HG02759 (cell line): Measurements from ENCODE around the gene MYPN.
"Not testable (repeated sequence)": the region's sequence is repeated elsewhere in the genome, so short reads cannot be mapped to it uniquely, and the experiment has no call there.

ENCODE experiments used
- ATAC-seq: cut with Tn5 transposase; IDR thresholded peaks from one replicate; pipeline ENCODE4 v1.9.1; 2021; ENCODE audit warnings: mild to moderate bottlenecking, moderate library complexity; ENCODE audit not compliant: unreplicated experiment

MYPN gene

DNA sequence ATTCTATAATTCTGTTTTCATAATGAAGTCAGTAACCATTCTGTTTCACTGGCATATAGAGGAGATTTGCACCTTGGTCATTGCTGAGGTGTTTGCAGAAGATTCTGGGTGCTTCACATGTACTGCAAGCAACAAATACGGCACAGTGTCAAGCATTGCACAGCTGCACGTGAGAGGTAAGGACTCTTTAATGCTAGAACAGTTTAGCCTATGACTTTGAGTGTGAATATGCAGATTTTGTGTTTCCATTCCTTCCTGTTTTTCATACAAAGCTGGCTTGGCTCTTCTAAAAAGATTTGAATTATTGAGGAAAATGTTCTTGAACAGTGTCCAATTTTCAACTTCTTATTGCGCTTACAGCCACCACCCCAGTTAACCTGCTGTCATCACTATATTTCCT is 56.4 kb downstream of the MYPN start:
- no peak for ATAC-seq

GRCh38 chr10:68166871-68167585 is 57.7 kb downstream of the MYPN start:
- no peak for ATAC-seq

DNA sequence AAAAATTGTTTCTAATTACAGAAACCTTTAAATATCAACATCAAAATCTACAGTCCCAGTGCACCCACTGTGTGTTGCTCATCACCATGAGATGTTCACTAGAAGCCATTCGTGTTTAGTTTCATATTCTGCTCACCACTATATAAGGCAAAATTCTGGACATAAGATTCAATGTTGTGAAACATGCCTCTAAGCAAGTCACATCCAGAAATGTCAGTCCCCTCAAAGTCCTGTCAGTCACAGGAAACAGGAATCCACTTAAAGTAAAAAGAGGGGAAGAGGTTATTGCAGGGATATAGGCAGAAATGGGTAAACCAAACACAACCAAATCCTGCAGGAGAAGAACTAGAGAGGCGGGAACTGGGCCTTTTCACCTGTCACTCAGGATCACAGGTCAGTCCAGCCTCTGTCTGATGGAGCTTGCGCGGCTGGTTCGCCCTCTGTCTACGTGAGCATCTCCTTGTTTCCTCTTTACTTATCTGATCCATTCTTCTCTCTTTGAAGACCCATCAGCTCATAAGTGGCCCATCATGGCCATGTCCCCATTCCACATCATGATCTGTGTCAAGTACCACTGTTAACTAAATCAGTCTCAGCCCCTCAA is 58.4 kb downstream of the MYPN start:
- ATAC-seq, result no peak

GRCh38 chr10:68171539-68172080 is 62.3 kb downstream of the MYPN start:
- ATAC-seq, result peak; percentile 66

- ATAC-seq, result no peak
Measured at GRCh38 chr10:68172324-68172723, 63.0 kb downstream of the MYPN start.

- ATAC-seq, result no peak
Measured at GRCh38 chr10:68175949-68176348, 66.7 kb downstream of the MYPN start.

DNA sequence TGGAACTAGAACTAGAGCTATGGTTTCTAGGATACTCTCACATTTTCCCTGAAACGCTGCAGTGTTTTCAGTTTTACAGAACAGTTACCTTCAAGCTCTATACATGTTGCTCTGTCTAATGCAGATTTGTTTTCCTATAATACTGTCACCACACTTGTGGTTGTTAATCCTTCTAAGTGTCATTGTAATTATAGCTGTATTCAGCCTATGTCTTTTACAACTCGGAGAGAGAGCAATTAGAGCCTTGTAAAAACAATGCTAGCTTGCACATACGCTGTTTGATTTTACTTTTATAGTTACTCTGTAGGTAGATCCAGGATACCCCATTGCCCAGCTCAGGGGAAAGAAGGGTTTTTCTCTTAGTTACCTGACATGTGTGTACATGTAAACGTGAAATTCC is 67.5 kb downstream of the MYPN start:
- ATAC-seq, result no peak

DNA sequence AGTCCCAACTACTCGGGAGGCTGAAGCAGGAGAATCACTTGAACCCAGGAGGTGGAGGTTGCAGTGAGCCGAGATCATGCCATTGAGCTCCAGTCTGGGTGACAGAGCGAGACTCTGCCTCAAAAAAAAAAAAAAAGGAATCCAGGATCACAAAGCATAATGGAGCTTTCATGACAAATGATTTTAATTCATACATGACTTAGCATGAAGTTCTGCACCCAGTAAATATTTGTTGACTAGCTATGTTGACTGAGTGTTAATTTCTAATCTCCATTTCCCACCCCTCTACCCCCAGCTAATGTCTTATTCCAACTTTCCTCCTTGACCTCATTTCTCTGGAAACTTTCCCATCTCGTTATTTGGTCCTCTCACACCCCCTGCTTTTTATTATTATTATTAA is 69.3 kb downstream of the MYPN start:
- no peak for ATAC-seq

- no peak for ATAC-seq
Measured at GRCh38 chr10:68179016-68179415, 69.7 kb downstream of the MYPN start.

GRCh38 chr10:68180490-68180889 is 71.2 kb downstream of the MYPN start:
- ATAC-seq, result no peak

GRCh38 chr10:68184546-68184945 is 75.3 kb downstream of the MYPN start:
- no peak for ATAC-seq

GRCh38 chr10:68185085-68185484 is 75.8 kb downstream of the MYPN start:
- ATAC-seq, result no peak

GRCh38 chr10:68188835-68189234 is 79.5 kb downstream of the MYPN start:
- ATAC-seq, result no peak

DNA sequence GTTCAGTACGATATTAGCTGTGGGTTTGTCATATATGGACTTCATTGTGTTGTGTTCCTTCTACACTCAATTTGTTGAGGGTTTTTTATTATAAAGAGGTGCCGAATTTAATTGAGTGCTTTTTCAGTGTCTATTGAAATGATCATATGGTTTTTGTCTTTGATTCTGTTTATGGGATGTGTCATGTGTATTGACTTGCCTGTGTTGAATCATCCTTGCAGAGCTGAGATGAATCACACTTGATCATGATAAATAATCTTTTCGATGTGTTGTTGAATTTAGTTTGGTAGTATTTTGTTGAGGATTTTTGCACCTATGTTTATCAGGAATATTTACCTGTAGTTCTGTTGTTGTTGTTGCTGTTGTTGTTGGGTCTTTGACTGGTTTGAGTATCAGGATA is 82.8 kb downstream of the MYPN start:
- no peak for ATAC-seq

DNA sequence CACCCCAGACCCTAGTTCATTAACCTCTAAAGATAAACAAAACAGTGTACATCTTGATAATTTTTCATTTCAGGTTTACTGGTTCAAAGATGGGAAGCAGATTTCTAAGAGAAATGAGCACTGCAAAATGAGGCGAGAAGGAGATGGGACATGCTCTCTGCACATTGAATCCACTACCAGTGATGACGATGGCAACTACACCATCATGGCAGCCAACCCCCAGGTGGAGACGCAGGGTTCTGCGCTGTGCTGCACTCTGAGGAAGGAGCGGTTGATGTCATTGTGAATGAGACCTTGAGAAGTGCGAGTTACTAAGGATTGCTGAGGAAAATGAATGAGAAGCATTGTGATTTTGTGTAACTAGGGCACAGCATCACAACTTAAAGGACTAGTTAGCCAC is 85.0 kb downstream of the MYPN start:
- ATAC-seq, result no peak

DNA sequence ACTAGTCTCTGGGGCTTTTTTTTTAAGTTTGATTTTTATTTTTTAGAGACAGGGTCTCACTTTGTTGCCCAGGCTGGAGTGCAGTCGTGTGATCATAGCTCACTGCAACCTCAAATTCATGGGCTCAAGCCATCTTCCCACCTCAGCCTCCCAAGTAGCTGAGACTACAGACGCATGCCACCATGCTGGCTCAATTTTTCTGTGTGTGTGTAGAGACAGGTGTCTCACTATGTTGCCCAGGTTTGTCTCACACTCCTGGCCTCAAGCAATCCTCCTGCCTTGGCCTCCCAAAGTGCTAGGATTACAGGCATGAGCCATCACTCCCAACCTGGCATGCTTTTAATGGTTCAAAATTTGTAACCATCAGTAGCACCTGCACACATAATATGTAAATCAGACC is 86.5 kb downstream of the MYPN start:
- not testable (repeated sequence) for ATAC-seq

DNA sequence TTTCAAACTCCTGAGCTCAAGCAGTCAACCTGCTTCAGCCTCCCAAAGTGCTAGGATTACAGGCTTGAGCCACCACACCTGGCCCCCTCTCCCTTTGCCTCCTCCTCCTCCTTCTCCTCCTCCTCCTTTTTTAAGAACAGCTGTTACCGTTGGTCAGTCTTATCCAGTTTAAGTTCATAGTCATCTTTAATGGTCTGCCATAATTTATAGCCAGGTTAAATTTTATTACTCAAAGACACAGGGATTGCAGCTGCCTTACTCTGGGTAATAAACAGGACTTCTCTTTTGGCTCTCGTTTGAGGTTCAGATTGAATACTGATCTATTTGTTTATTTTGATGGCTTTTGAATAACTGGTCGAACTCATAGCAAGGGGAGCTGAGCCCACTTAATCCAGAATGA is 87.4 kb downstream of the MYPN start:
- ATAC-seq, result no peak

DNA sequence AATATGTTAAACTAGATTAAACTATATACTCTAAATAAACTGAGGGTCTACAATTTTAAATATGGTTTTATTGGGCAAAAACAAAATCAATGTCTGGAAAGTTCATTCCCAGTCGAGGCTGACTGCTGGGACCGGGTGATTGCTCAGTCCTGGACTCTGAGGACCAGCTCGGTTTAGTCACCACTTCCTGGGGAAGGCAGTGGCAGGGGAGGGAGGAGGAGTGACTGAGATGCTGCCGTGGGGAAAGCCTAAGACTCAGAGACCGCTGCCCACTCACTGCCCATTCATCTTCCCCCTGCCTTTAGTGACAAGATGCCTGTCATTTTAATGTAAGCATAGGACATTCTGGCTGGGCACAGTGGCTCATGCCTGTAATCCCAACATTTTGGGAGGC is 93.7 kb downstream of the MYPN start:
- ATAC-seq, result no peak

- ATAC-seq, result peak; percentile 71
Measured at GRCh38 chr10:68208424-68209042, 99.2 kb downstream of the MYPN start.

DNA sequence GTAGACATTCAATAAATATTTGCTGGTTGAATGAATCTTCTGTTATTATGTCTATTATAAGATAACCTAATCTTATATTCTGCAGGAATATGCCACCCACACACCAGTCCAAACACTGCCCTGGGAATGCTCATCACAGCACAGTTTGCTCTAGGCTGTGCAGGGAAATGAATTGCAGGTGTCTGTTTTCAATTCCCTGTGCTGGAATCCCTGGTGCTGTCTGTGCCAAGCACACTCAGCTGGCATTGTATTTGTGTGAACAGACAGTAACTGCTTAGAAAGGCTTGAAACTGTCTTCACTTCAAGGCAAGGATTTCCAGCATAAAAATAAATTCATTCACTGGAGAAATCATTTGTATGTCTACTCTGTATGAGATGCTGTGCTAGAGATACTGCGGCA is 102.4 kb downstream of the MYPN start:
- ATAC-seq, result no peak

- no peak for ATAC-seq
Measured at GRCh38 chr10:68212721-68213352, 103.5 kb downstream of the MYPN start.

GRCh38 chr10:68218786-68219185 is 109.5 kb downstream of the MYPN start:
- no peak for ATAC-seq
